Stimulated activated CD4-positive, alpha-beta T cell treated with anti-CD3 and anti-CD28 coated beads, TNF-alpha, amount 100 ng/mL, for 48 hours (primary cell): ENCODE results near the gene FAM187B.
"Not testable (repeated sequence)": the region's sequence is repeated elsewhere in the genome, so short reads cannot be mapped to it uniquely, and the experiment has no call there.

Experiments used
- DNase-seq, 3 donors: peaks; one replicate each; pipeline ENCODE4 v3.0.0-alpha.2; 2020; ENCODE audit warnings: low read depth in 3 of 3

FAM187B gene

GRCh38 chr19:35213663-35214632, 14.6 kb downstream of the FAM187B start:
- DNase-seq: peak; percentile 66 to 75 (median 74)

GRCh38 chr19:35212241-35212640, 16.3 kb downstream of the FAM187B start:
- no peak for DNase-seq

GRCh38 chr19:35211545-35212230, 16.9 kb downstream of the FAM187B start:
- no peak for DNase-seq

- no peak for DNase-seq
Measured at GRCh38 chr19:35209646-35210045, 18.9 kb downstream of the FAM187B start.

- DNase-seq: no peak
Measured at GRCh38 chr19:35208121-35208520, 20.4 kb downstream of the FAM187B start.

- DNase-seq: no peak
Measured at GRCh38 chr19:35207391-35207871, 21.1 kb downstream of the FAM187B start.

GRCh38 chr19:35206855-35207254, 21.7 kb downstream of the FAM187B start:
- DNase-seq: no peak

GRCh38 chr19:35206379-35206778, 22.2 kb downstream of the FAM187B start:
- no peak for DNase-seq

- DNase-seq: no peak
Measured at GRCh38 chr19:35205733-35206323, 22.7 kb downstream of the FAM187B start.

GRCh38 chr19:35204799-35205732, 23.5 kb downstream of the FAM187B start:
- DNase-seq: no peak

GRCh38 chr19:35202722-35203688, 25.5 kb downstream of the FAM187B start:
- no peak for DNase-seq

GRCh38 chr19:35199481-35199880, 29.1 kb downstream of the FAM187B start:
- DNase-seq: no peak

GRCh38 chr19:35196861-35197260, 31.7 kb downstream of the FAM187B start:
- not testable (repeated sequence) for DNase-seq

- DNase-seq: no peak
Measured at GRCh38 chr19:35195830-35196229, 32.7 kb downstream of the FAM187B start.

- no peak for DNase-seq
Measured at GRCh38 chr19:35194012-35194984, 34.2 kb downstream of the FAM187B start.

- no peak for DNase-seq
Measured at GRCh38 chr19:35184884-35185283, 43.7 kb downstream of the FAM187B start.

GRCh38 chr19:35184267-35184666, 44.3 kb downstream of the FAM187B start:
- no peak for DNase-seq

GRCh38 chr19:35181387-35181786, 47.2 kb downstream of the FAM187B start:
- DNase-seq: no peak

- no peak for DNase-seq
Measured at GRCh38 chr19:35179830-35180229, 48.7 kb downstream of the FAM187B start.
